Urothelium cell line (cell line): ENCODE data around the gene ADD1.
"Not testable (repeated sequence)": the region's sequence is repeated elsewhere in the genome, so short reads cannot be mapped to it uniquely, and the experiment has no call there.

Source experiments
- DNase-seq: peaks from one replicate; pipeline ENCODE4 v3.0.0; 2011; ENCODE audit warnings: low spot score, mixed read lengths
- FAIRE-seq: peaks from 2 replicates; lab custom pipeline; 2011; peaks lifted over from hg19 to GRCh38; lab: Jason Lieb, UNC

The ADD1 gene

GRCh38 chr4:2942037-2942531 lies 98.4 kb downstream of the ADD1 start:
- FAIRE-seq (no peak), DNase-seq (no peak)

- DNase-seq (no peak), FAIRE-seq (no peak)
Observed at GRCh38 chr4:2942532-2943363, 99.1 kb downstream of the ADD1 start.

GRCh38 chr4:2943364-2944090 lies 99.9 kb downstream of the ADD1 start:
- no peak for DNase-seq
- FAIRE-seq = no peak

GRCh38 chr4:2944091-2944482 lies 100.4 kb downstream of the ADD1 start:
- DNase-seq = no peak
- FAIRE-seq = no peak

GRCh38 chr4:2944586-2945526 lies 101.2 kb downstream of the ADD1 start:
- FAIRE-seq (no peak), DNase-seq (no peak)

GRCh38 chr4:2945619-2946604 lies 102.3 kb downstream of the ADD1 start:
- FAIRE-seq = not testable (repeated sequence)

GRCh38 chr4:2946812-2947600 lies 103.4 kb downstream of the ADD1 start:
- DNase-seq (no peak), FAIRE-seq (no peak)

More at GRCh38 chr4:2945619-2946604, 102.3 kb downstream of the ADD1 start:
- DNase-seq = not testable (repeated sequence)

- no peak for FAIRE-seq
- no peak for DNase-seq
Observed at GRCh38 chr4:2947926-2948325, 104.3 kb downstream of the ADD1 start.

GRCh38 chr4:2948895-2949781 lies 105.5 kb downstream of the ADD1 start:
- DNase-seq (no peak), FAIRE-seq (no peak)

- no peak for FAIRE-seq
- no peak for DNase-seq
Observed at GRCh38 chr4:2949782-2950125, 106.1 kb downstream of the ADD1 start.

- FAIRE-seq (no peak), DNase-seq (no peak)
Observed at GRCh38 chr4:2950221-2950989, 106.8 kb downstream of the ADD1 start.

- FAIRE-seq = no peak
Observed at GRCh38 chr4:2953496-2953895, 109.9 kb downstream of the ADD1 start.

GRCh38 chr4:2954358-2955185 lies 110.9 kb downstream of the ADD1 start:
- FAIRE-seq (no peak), DNase-seq (no peak)

More at GRCh38 chr4:2953496-2953895, 109.9 kb downstream of the ADD1 start:
- no peak for DNase-seq

GRCh38 chr4:2955186-2956044 lies 111.8 kb downstream of the ADD1 start:
- DNase-seq, FAIRE-seq: not testable (repeated sequence)

- FAIRE-seq (no peak), DNase-seq (no peak)
Observed at GRCh38 chr4:2958446-2958845, 114.8 kb downstream of the ADD1 start.
